Measurements from ENCODE around the gene TBXA2R.

TBXA2R gene

DNA sequence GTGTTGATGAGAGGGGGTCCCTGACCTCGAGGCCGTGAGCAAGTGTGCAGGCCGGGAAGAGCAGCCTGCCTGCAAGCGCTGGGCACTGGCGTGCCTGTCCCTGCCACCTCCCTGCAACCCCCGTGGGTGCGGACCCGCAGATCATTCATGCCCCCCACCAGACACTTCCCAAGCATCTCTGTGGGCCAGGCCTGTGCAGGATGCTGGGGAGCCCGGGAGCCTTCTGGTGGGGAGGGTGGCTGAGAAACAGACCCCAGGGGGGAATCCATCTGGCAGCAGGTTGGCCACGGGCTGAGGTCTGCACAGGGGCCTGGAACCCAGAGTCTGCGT is 38.4 kb upstream of the TBXA2R start:
- no peak for DNase-seq (ENCODE audit: extremely low spot score)
- CTCF ChIA-PET = no interaction called here
- TF ChIP-seq CTCF (IDR thresholded peaks at IDR 0.05; ENCODE audit: control extremely low read depth, extremely low read depth, low read depth, missing control alignments) = no peak
- POLR2A ChIA-PET = no interaction called here

- DNase-seq (ENCODE audit: extremely low spot score) = no peak
- ChIA-PET POLR2A (no interaction called here), CTCF (no interaction called here)
- TF ChIP-seq CTCF (IDR thresholded peaks at IDR 0.05; ENCODE audit: control extremely low read depth, extremely low read depth, low read depth, missing control alignments) = no peak
Measured at GRCh38 chr19:3644351-3645066, 37.8 kb upstream of the TBXA2R start.

GRCh38 chr19:3643674-3644313 is 37.1 kb upstream of the TBXA2R start:
- TF ChIP-seq CTCF (IDR thresholded peaks at IDR 0.05; ENCODE audit: control extremely low read depth, extremely low read depth, low read depth, missing control alignments) = no peak
- DNase-seq (ENCODE audit: extremely low spot score) = no peak
- POLR2A ChIA-PET = no interaction called here
- CTCF ChIA-PET = no interaction called here

- POLR2A ChIA-PET = no interaction called here
- no peak for DNase-seq (ENCODE audit: extremely low spot score)
- TF ChIP-seq CTCF (IDR thresholded peaks at IDR 0.05; ENCODE audit: control extremely low read depth, extremely low read depth, low read depth, missing control alignments) = no peak
- CTCF ChIA-PET = no interaction called here
Measured at GRCh38 chr19:3642987-3643673, 36.5 kb upstream of the TBXA2R start.

DNA sequence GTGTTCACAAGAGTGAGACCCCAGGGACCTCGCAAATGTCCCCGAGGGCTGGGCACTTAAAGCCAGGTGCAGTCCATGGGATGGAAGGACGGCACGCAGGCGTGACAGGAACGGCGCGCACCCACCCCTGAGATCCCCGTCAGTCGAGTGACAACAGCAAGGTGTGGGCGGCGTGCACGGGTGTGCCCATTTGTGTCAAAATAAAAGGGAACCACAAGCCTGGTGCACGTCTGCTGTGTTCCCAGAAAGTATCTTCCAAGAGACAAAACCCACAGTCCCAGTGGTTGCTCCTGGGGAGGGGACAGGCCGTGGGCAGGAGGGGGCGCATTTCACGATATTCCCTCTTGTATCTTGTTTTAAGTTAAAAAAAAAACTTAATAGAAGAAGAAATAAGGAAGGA is 35.6 kb upstream of the TBXA2R start:
- ChIA-PET POLR2A (no interaction called here), CTCF (no interaction called here)
- TF ChIP-seq CTCF (IDR thresholded peaks at IDR 0.05; ENCODE audit: control extremely low read depth, extremely low read depth, low read depth, missing control alignments) = no peak
- no peak for DNase-seq (ENCODE audit: extremely low spot score)

- ChIA-PET POLR2A (no interaction called here), CTCF (no interaction called here)
- DNase-seq (ENCODE audit: extremely low spot score) = no peak
- TF ChIP-seq CTCF (IDR thresholded peaks at IDR 0.05; ENCODE audit: control extremely low read depth, extremely low read depth, low read depth, missing control alignments) = no peak
Measured at GRCh38 chr19:3641515-3642269, 35.0 kb upstream of the TBXA2R start.
